HG03175 (cell line): ENCODE measurements around the gene MAST4.

Experiments
- ATAC-seq: cut with Tn5 transposase; IDR thresholded peaks from one replicate; pipeline ENCODE4 v1.9.1; 2021; ENCODE audit warnings: mild to moderate bottlenecking, moderate library complexity; ENCODE audit not compliant: unreplicated experiment

Gene MAST4

GRCh38 chr5:66867618-66868322 is 271.6 kb downstream of the MAST4 start:
- no peak for ATAC-seq

GRCh38 chr5:66869347-66869746 is 273.2 kb downstream of the MAST4 start:
- ATAC-seq: no peak

- ATAC-seq: no peak
Measured at GRCh38 chr5:66870708-66871107, 274.5 kb downstream of the MAST4 start.

- no peak for ATAC-seq
Measured at GRCh38 chr5:66871651-66872050, 275.5 kb downstream of the MAST4 start.

GRCh38 chr5:66872736-66873331 is 276.6 kb downstream of the MAST4 start:
- no peak for ATAC-seq

GRCh38 chr5:66874004-66874403 is 277.8 kb downstream of the MAST4 start:
- ATAC-seq: no peak

GRCh38 chr5:66875315-66875714 is 279.1 kb downstream of the MAST4 start:
- no peak for ATAC-seq

- no peak for ATAC-seq
Measured at GRCh38 chr5:66876266-66876807, 280.1 kb downstream of the MAST4 start.

GRCh38 chr5:66877843-66878242 is 281.6 kb downstream of the MAST4 start:
- ATAC-seq: no peak

GRCh38 chr5:66880401-66880800 is 284.2 kb downstream of the MAST4 start:
- ATAC-seq: no peak

GRCh38 chr5:66881480-66882161 is 285.4 kb downstream of the MAST4 start:
- no peak for ATAC-seq

- ATAC-seq: no peak
Measured at GRCh38 chr5:66882606-66883227, 286.5 kb downstream of the MAST4 start.

GRCh38 chr5:66884564-66885243 is 288.5 kb downstream of the MAST4 start:
- ATAC-seq: no peak

GRCh38 chr5:66886941-66887340 is 290.7 kb downstream of the MAST4 start:
- no peak for ATAC-seq

GRCh38 chr5:66888613-66889012 is 292.4 kb downstream of the MAST4 start:
- no peak for ATAC-seq

- no peak for ATAC-seq
Measured at GRCh38 chr5:66889056-66889455, 292.9 kb downstream of the MAST4 start.

- no peak for ATAC-seq
Measured at GRCh38 chr5:66889524-66889923, 293.3 kb downstream of the MAST4 start.

GRCh38 chr5:66891184-66891925 is 295.2 kb downstream of the MAST4 start:
- no peak for ATAC-seq

GRCh38 chr5:66892716-66893115 is 296.5 kb downstream of the MAST4 start:
- ATAC-seq: no peak
